Tibial nerve (tissue), 4 donors: Measurements from ENCODE around the gene CCDC107. TPM values are rescaled to one million over a fixed set of nuclear protein-coding genes. Genes with fewer than 3 reads are reported as not detected.
A peak's percentile ranks its signal among the peaks of the same experiment; 100 is the strongest.

Experiments used
- DNase-seq, 2 donors: peaks; one replicate each; pipeline ENCODE4 v3.0.0-alpha.2; 2019; ENCODE audit warnings: low spot score in 2 of 2
- H3K27ac ChIP-seq, 4 donors: fragments of 200-600 bp; sonication (generic) in 3 of 4; one replicate each; pipeline ENCODE4 v1.5.1; 2017 to 2019; ENCODE audit warnings: mild to moderate bottlenecking in 1 of 4
- H3K27me3 ChIP-seq, 2 donors: fragments of 200-600 bp; sonication (generic) in 1 of 2; one replicate each; pipeline versions ENCODE4 v1.5.1 to v1.6.0; 2017 to 2019
- H3K36me3 ChIP-seq, 3 donors: fragments of 200-600 bp; sonication (generic); one replicate each; pipeline ENCODE4 v1.5.1; 2018 to 2019
- H3K4me1 ChIP-seq, 4 donors: fragments of 200-600 bp; sonication (generic) in 3 of 4; one replicate each; pipeline ENCODE4 v1.5.1; 2017 to 2019
- H3K4me3 ChIP-seq, 4 donors: fragments of 200-600 bp; sonication (generic) in 3 of 4; one replicate each; pipeline ENCODE4 v1.5.1; 2017 to 2019; ENCODE audit warnings: mild to moderate bottlenecking in 1 of 4, moderate library complexity in 1 of 4
- H3K9me3 ChIP-seq, 4 donors: fragments of 200-600 bp; sonication (generic) in 3 of 4; one replicate each; pipeline ENCODE4 v1.5.1; 2017 to 2019
- EP300 ChIP-seq, 2 donors: sonication (generic); formaldehyde crosslinking; IDR thresholded peaks; one replicate each; pipeline ENCODE4 v1.6.1; 2017; ENCODE audit warnings: antibody characterized with exemption in 2 of 2, mild to moderate bottlenecking in 1 of 2
- POLR2A ChIP-seq, 2 donors: fragments of 450-650 bp; IDR thresholded peaks; one replicate each; pipeline ENCODE4 v1.6.1; 2017; ENCODE audit warnings: antibody characterized with exemption in 2 of 2, mild to moderate bottlenecking in 2 of 2, moderate library complexity in 2 of 2
- WGBS, 2 donors: methylation state at CpG; one replicate each; pipeline ENCODE4 v1.1.5; 2018; 5-methylcytosine and 5-hydroxymethylcytosine counted together
- total RNA-seq, 4 donors: library from RNA; depleted of rRNA; stranded (reverse); fragments of >200 nt; gene quantifications; one replicate each; pipeline ENCODE4 v1.1.0, GENCODE V29; 2016
- TF ChIP-seq, protein P1 (sequence below), 5 experiments: fragments of 200-600 bp in 3 of 5; fragments of 450-650 bp in 2 of 5; sonication (generic) in 3 of 5; IDR thresholded peaks; one replicate each; pipeline ENCODE4 v1.5.1; 2016 to 2019; ENCODE audit warnings: antibody characterized with exemption in 5 of 5, mild to moderate bottlenecking in 3 of 5, moderate library complexity in 2 of 5

CCDC107 gene
- total RNA-seq, 4 donors from 2014 or later, result 41.6 to 58.8 (median 47.8) TPM

DNA sequence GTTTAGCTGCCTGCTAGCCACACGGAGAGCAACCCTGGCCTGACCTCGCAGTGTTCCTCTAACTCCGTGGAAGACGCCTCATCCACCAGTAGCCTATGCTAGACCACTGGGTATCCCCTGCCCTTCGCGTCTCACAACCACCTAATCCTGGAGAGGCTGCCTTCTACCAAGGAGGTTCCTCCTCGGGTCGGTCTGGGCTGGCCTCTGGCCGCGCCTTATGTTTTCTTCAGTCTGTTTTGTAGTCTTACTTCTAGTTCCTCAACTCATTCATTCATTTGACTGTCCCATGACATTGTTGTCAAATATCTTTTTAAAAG is 33.2 kb downstream of the CCDC107 start:
- Histone ChIP-seq H3K4me3 (peak overlapping the region; percentile 63 to 92 (median 75)), H3K9me3 (no peaks in the 10 kb centered on the region), H3K4me1 (peaks cover 0 to 66% (median 6%) of the 10 kb centered on the region in 4 donors), H3K36me3 (peaks cover 0 to 8% (median 0%) of the 10 kb centered on the region in 3 donors), H3K27me3 (no peaks in the 10 kb centered on the region), H3K27ac (peak overlapping the region; percentile 93 to 97 (median 95))
- 10 to 12% methylated on average over 10 of the region's 10 CpGs for WGBS, 2 donors
- TF ChIP-seq, protein P1, sequence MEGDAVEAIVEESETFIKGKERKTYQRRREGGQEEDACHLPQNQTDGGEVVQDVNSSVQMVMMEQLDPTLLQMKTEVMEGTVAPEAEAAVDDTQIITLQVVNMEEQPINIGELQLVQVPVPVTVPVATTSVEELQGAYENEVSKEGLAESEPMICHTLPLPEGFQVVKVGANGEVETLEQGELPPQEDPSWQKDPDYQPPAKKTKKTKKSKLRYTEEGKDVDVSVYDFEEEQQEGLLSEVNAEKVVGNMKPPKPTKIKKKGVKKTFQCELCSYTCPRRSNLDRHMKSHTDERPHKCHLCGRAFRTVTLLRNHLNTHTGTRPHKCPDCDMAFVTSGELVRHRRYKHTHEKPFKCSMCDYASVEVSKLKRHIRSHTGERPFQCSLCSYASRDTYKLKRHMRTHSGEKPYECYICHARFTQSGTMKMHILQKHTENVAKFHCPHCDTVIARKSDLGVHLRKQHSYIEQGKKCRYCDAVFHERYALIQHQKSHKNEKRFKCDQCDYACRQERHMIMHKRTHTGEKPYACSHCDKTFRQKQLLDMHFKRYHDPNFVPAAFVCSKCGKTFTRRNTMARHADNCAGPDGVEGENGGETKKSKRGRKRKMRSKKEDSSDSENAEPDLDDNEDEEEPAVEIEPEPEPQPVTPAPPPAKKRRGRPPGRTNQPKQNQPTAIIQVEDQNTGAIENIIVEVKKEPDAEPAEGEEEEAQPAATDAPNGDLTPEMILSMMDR (IDR thresholded peaks at IDR 0.05), result no peak
- TF ChIP-seq POLR2A (IDR thresholded peaks at IDR 0.05) (no peak), EP300 (IDR thresholded peaks at IDR 0.05) (no peak)
- DNase-seq, result no peak

GRCh38 chr9:35691757-35692301 is 33.7 kb downstream of the CCDC107 start:
- no peaks in the 10 kb centered on the region for H3K27me3 ChIP-seq
- no peaks in the 10 kb centered on the region for H3K9me3 ChIP-seq
- peak overlapping the region; percentile 93 to 97 (median 95) for H3K27ac ChIP-seq
- H3K4me3 ChIP-seq, result no peak overlapping the region
- no peak for DNase-seq
- H3K36me3 ChIP-seq, result peaks cover 0 to 12% (median 0%) of the 10 kb centered on the region in 3 donors
- 59 to 61% methylated on average over 13 of the region's 13 CpGs for WGBS, 2 donors
- peaks cover 0 to 66% (median 7%) of the 10 kb centered on the region in 4 donors for H3K4me1 ChIP-seq
- TF ChIP-seq POLR2A (IDR thresholded peaks at IDR 0.05), result no peak
- TF ChIP-seq, protein P1 (IDR thresholded peaks at IDR 0.05), result no peak
- TF ChIP-seq EP300 (IDR thresholded peaks at IDR 0.05), result peak in 1 of 2 donors; percentile 4

DNA sequence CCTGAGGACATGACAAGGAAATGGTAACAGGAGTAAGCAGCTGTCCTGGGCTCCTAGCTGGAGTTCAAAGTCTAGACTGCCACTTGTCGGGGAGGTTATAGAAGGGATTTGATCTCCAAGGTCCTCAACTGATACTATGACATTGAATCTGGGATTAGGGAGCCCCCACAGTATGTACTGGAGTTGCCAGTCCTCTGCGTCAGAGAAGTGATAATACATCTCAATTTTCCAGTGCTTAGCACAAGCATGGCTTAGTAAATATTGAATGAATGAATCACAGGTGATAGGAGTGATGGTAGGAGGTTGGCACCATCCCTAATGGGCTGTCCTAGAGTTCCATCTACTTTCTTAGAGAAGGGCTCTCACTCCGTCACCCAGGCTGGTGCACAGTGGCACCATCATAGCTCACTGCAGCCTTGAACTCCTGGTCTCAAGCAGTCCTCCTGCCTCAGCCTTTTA is 37.9 kb downstream of the CCDC107 start:
- no peak overlapping the region for H3K4me3 ChIP-seq
- WGBS, 2 donors, result 89 to 94% methylated on average over 3 of the region's 3 CpGs
- DNase-seq, result no peak
- no peaks in the 10 kb centered on the region for H3K9me3 ChIP-seq
- peaks cover 0 to 40% (median 4%) of the 10 kb centered on the region in 4 donors for H3K4me1 ChIP-seq
- TF ChIP-seq, protein P1 (IDR thresholded peaks at IDR 0.05), result no peak
- no peak for TF ChIP-seq POLR2A (IDR thresholded peaks at IDR 0.05)
- no peak for TF ChIP-seq EP300 (IDR thresholded peaks at IDR 0.05)
- H3K27me3 ChIP-seq, result no peaks in the 10 kb centered on the region
- H3K36me3 ChIP-seq, result peaks cover 0 to 53% (median 28%) of the 10 kb centered on the region in 3 donors
- peak overlapping the region in 3 of 4 donors; percentile 35 to 81 (median 55) for H3K27ac ChIP-seq

DNA sequence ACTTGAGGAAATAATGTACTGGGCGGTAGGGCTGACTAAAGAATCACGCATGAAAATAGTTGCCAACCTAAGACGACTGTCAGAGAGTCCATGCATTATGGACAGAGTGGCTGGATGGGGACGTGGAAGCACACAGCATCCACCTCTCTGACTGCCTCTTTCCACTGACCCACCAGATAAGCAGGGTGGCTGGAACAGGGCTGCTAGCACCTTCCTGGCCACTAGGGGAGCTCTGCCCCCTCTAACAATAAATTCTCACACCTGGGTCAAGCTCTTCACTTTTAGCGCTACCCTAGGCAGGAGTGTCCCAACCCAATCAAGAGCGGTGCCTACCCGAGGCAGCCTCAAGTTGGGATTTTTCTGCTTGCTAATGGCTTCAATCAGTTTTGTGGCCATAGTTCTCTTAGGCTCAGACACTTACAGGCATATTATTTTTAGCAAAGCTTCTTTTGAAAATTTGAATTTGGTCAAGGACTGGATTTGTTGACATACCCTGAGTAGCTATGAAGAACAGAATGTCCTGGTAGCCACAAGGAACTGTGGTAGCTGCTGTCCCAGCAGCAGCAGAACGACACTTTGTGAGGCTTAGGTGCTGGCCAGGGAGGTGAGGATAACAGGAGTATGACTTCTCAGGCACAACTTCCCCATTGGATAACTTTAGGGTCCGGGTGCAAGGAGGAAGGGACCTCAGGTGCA is 38.6 kb downstream of the CCDC107 start:
- DNase-seq, result peak; percentile 40 to 60
- Histone ChIP-seq H3K4me3 (no peak overlapping the region), H3K36me3 (peaks cover 0 to 60% (median 32%) of the 10 kb centered on the region in 3 donors), H3K27me3 (no peaks in the 10 kb centered on the region), H3K4me1 (peaks cover 0 to 33% (median 4%) of the 10 kb centered on the region in 4 donors), H3K27ac (peak overlapping the region in 3 of 4 donors; percentile 32 to 81 (median 55)), H3K9me3 (no peaks in the 10 kb centered on the region)
- WGBS, 2 donors, result 41 to 48% methylated on average over 9 of the region's 9 CpGs
- no peak for TF ChIP-seq POLR2A (IDR thresholded peaks at IDR 0.05)
- TF ChIP-seq, protein P1 (IDR thresholded peaks at IDR 0.05), result peak; percentile 75 to 89 (median 82)
- peak in 1 of 2 donors; percentile 38 for TF ChIP-seq EP300 (IDR thresholded peaks at IDR 0.05)

DNA sequence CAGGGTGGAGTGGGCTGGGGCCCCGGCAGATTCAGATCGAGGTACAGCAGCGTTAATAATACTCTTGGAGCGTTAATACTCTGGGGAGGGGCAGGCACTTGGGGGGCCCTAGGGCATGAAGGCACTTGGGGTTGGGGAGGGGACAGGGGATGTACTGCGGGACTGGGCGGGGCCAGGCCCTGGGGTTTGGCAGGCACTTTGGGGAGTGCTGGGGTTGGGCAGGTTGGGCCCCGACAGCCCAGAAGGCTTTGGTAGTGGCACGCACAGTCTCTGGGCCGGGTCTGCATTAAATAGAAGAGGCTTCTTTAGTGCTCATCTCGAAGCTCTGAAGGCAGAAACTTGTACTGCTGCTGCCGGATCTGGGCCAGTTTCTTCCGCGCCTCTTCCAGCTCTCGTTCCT is 39.4 kb downstream of the CCDC107 start:
- TF ChIP-seq EP300 (IDR thresholded peaks at IDR 0.05), result no peak
- TF ChIP-seq, protein P1 (IDR thresholded peaks at IDR 0.05), result no peak
- TF ChIP-seq POLR2A (IDR thresholded peaks at IDR 0.05), result no peak
- Histone ChIP-seq H3K36me3 (peaks cover 0 to 69% (median 33%) of the 10 kb centered on the region in 3 donors), H3K27ac (peak overlapping the region in 2 of 4 donors; percentile 55 to 81), H3K4me1 (peaks cover 0 to 29% (median 4%) of the 10 kb centered on the region in 4 donors), H3K9me3 (no peaks in the 10 kb centered on the region), H3K4me3 (no peak overlapping the region), H3K27me3 (no peaks in the 10 kb centered on the region)
- 71 to 76% methylated on average over 14 of the region's 14 CpGs for WGBS, 2 donors
- DNase-seq, result no peak
